ACC112 (cell line): ENCODE data around the gene NOC4L.

ENCODE experiments used
- H2AFZ ChIP-seq: fragments of 200-600 bp; sonication (generic); one replicate; pipeline ENCODE4 v1.6.0; 2017; ENCODE audit warnings: antibody characterized with exemption, low read length; ENCODE audit not compliant: unreplicated experiment
- H3K27ac ChIP-seq: fragments of 200-600 bp; sonication (generic); 2 replicates; pipeline ENCODE4 v1.5.1; 2014; ENCODE audit warnings: low read depth, mild to moderate bottlenecking, antibody characterized with exemption, low read length, moderate library complexity
- H3K27me3 ChIP-seq: fragments of 200-600 bp; sonication (generic); 2 replicates; pipeline ENCODE4 v1.6.1; 2014; ENCODE audit warnings: mild to moderate bottlenecking, antibody characterized with exemption, low read length, moderate library complexity, mixed read lengths; ENCODE audit not compliant: insufficient read depth
- H3K36me3 ChIP-seq: fragments of 200-600 bp; sonication (generic); 2 replicates; pipeline ENCODE4 v1.6.1; 2016; ENCODE audit warnings: mild to moderate bottlenecking, antibody characterized with exemption, low read length, moderate library complexity, mixed read lengths; ENCODE audit not compliant: insufficient read depth
- H3K4me1 ChIP-seq: fragments of 200-600 bp; sonication (generic); one replicate; pipeline ENCODE4 v1.6.1; 2016; ENCODE audit warnings: low read length, mixed read lengths; ENCODE audit not compliant: insufficient read depth, unreplicated experiment, control insufficient read depth
- H3K4me3 ChIP-seq: fragments of 200-600 bp; sonication (generic); 2 replicates; pipeline ENCODE4 v1.5.1; 2014; ENCODE audit warnings: mild to moderate bottlenecking, low read depth, low read length
- H3K79me2 ChIP-seq: fragments of 200-600 bp; sonication (generic); one replicate; pipeline ENCODE4 v1.6.0; 2016; ENCODE audit warnings: low read length; ENCODE audit not compliant: control insufficient read depth, unreplicated experiment, insufficient read depth

The NOC4L gene

GRCh38 chr12:132171293-132171967 lies 27.2 kb downstream of the NOC4L start:
- Histone ChIP-seq H2AFZ (no peak overlapping the region), H3K4me1 (peaks cover 15% of the 10 kb centered on the region), H3K36me3 (no peaks in the 10 kb centered on the region), H3K27ac (no peak overlapping the region), H3K27me3 (no peaks in the 10 kb centered on the region; the same call in 1 of the 2 replicates), H3K4me3 (no peak overlapping the region), H3K79me2 (no peaks in the 10 kb centered on the region)

GRCh38 chr12:132171968-132172521 lies 27.8 kb downstream of the NOC4L start:
- H2AFZ ChIP-seq = no peak overlapping the region
- peaks cover 15% of the 10 kb centered on the region for H3K4me1 ChIP-seq
- H3K79me2 ChIP-seq = no peaks in the 10 kb centered on the region
- H3K27ac ChIP-seq = no peak overlapping the region
- H3K27me3 ChIP-seq = peaks cover 2% of the 10 kb centered on the region; the same call in 1 of the 2 replicates
- H3K36me3 ChIP-seq = no peaks in the 10 kb centered on the region
- H3K4me3 ChIP-seq = no peak overlapping the region

- Histone ChIP-seq H2AFZ (no peak overlapping the region), H3K4me3 (no peak overlapping the region), H3K4me1 (peaks cover 15% of the 10 kb centered on the region), H3K36me3 (no peaks in the 10 kb centered on the region), H3K79me2 (no peaks in the 10 kb centered on the region), H3K27me3 (peaks cover 6% of the 10 kb centered on the region; the same call in 1 of the 2 replicates), H3K27ac (no peak overlapping the region)
Measured at GRCh38 chr12:132172619-132173018, 28.4 kb downstream of the NOC4L start.

- H3K79me2 ChIP-seq = no peaks in the 10 kb centered on the region
- H3K4me1 ChIP-seq = peaks cover 15% of the 10 kb centered on the region
- peaks cover 8% of the 10 kb centered on the region; the same call in 1 of the 2 replicates for H3K27me3 ChIP-seq
- no peaks in the 10 kb centered on the region for H3K36me3 ChIP-seq
- H3K4me3 ChIP-seq = no peak overlapping the region
- H2AFZ ChIP-seq = no peak overlapping the region
- no peak overlapping the region for H3K27ac ChIP-seq
Measured at GRCh38 chr12:132173135-132174014, 29.1 kb downstream of the NOC4L start.

GRCh38 chr12:132174015-132174838 lies 30.0 kb downstream of the NOC4L start:
- no peaks in the 10 kb centered on the region for H3K79me2 ChIP-seq
- H2AFZ ChIP-seq = no peak overlapping the region
- H3K36me3 ChIP-seq = no peaks in the 10 kb centered on the region
- H3K27me3 ChIP-seq = peaks cover 15% of the 10 kb centered on the region; the same call in 1 of the 2 replicates
- H3K27ac ChIP-seq = no peak overlapping the region
- H3K4me1 ChIP-seq = peaks cover 15% of the 10 kb centered on the region
- H3K4me3 ChIP-seq = no peak overlapping the region

- no peaks in the 10 kb centered on the region for H3K79me2 ChIP-seq
- peaks cover 9% of the 10 kb centered on the region for H3K4me1 ChIP-seq
- H3K27ac ChIP-seq = no peak overlapping the region
- no peak overlapping the region for H3K4me3 ChIP-seq
- H2AFZ ChIP-seq = no peak overlapping the region
- H3K27me3 ChIP-seq = peaks cover 21% of the 10 kb centered on the region; the same call in 1 of the 2 replicates
- no peaks in the 10 kb centered on the region for H3K36me3 ChIP-seq
Measured at GRCh38 chr12:132174839-132175490, 30.7 kb downstream of the NOC4L start.

GRCh38 chr12:132175496-132176384 lies 31.5 kb downstream of the NOC4L start:
- Histone ChIP-seq H3K27me3 (peaks cover 21% of the 10 kb centered on the region; the same call in 1 of the 2 replicates), H3K79me2 (no peaks in the 10 kb centered on the region), H3K27ac (no peak overlapping the region), H2AFZ (no peak overlapping the region), H3K36me3 (no peaks in the 10 kb centered on the region), H3K4me1 (peaks cover under 1% of the 10 kb centered on the region), H3K4me3 (no peak overlapping the region)

GRCh38 chr12:132176385-132176919 lies 32.2 kb downstream of the NOC4L start:
- H3K27me3 ChIP-seq = peaks cover 21% of the 10 kb centered on the region; the same call in 1 of the 2 replicates
- H3K27ac ChIP-seq = no peak overlapping the region
- no peak overlapping the region for H3K4me3 ChIP-seq
- no peaks in the 10 kb centered on the region for H3K79me2 ChIP-seq
- H3K4me1 ChIP-seq = no peaks in the 10 kb centered on the region
- H2AFZ ChIP-seq = no peak overlapping the region
- H3K36me3 ChIP-seq = no peaks in the 10 kb centered on the region

GRCh38 chr12:132176920-132177551 lies 32.8 kb downstream of the NOC4L start:
- H3K27me3 ChIP-seq = peaks cover 21% of the 10 kb centered on the region; the same call in 1 of the 2 replicates
- H3K79me2 ChIP-seq = no peaks in the 10 kb centered on the region
- H3K4me3 ChIP-seq = no peak overlapping the region
- H3K4me1 ChIP-seq = no peaks in the 10 kb centered on the region
- no peaks in the 10 kb centered on the region for H3K36me3 ChIP-seq
- H3K27ac ChIP-seq = no peak overlapping the region
- H2AFZ ChIP-seq = no peak overlapping the region
